Measurements from ENCODE around the gene PNRC2.

- TF ChIP-seq ELF4 (CRISPR knock-in tag; IDR thresholded peaks at IDR 0.05; ENCODE audit: low read depth) (no peak), NR2C2 (CRISPR knock-in tag; IDR thresholded peaks at IDR 0.05) (no peak), CTCF (IDR thresholded peaks at IDR 0.05) (no peak), USF2 (CRISPR knock-in tag; IDR thresholded peaks at IDR 0.05) (no peak), NFYB (CRISPR knock-in tag; conservative IDR thresholded peaks at IDR 0.05; ENCODE audit: low read depth) (no peak), MAX (CRISPR knock-in tag; IDR thresholded peaks at IDR 0.05) (no peak), PREB (CRISPR knock-in tag; IDR thresholded peaks at IDR 0.05; ENCODE audit: borderline replicate concordance) (no peak), ZBTB43 (CRISPR knock-in tag; IDR thresholded peaks at IDR 0.05) (no peak), ZNF138 (CRISPR knock-in tag; conservative IDR thresholded peaks at IDR 0.05) (no peak), ESRRA (CRISPR knock-in tag; IDR thresholded peaks at IDR 0.05; ENCODE audit: borderline replicate concordance) (no peak), ZNF219 (CRISPR knock-in tag; IDR thresholded peaks at IDR 0.05; ENCODE audit: borderline replicate concordance) (no peak)
Measured at GRCh38 chr1:23984417-23985186, 25.0 kb downstream of the PNRC2 start.
